ENCODE data around the gene KCNG2.

Gene KCNG2

DNA sequence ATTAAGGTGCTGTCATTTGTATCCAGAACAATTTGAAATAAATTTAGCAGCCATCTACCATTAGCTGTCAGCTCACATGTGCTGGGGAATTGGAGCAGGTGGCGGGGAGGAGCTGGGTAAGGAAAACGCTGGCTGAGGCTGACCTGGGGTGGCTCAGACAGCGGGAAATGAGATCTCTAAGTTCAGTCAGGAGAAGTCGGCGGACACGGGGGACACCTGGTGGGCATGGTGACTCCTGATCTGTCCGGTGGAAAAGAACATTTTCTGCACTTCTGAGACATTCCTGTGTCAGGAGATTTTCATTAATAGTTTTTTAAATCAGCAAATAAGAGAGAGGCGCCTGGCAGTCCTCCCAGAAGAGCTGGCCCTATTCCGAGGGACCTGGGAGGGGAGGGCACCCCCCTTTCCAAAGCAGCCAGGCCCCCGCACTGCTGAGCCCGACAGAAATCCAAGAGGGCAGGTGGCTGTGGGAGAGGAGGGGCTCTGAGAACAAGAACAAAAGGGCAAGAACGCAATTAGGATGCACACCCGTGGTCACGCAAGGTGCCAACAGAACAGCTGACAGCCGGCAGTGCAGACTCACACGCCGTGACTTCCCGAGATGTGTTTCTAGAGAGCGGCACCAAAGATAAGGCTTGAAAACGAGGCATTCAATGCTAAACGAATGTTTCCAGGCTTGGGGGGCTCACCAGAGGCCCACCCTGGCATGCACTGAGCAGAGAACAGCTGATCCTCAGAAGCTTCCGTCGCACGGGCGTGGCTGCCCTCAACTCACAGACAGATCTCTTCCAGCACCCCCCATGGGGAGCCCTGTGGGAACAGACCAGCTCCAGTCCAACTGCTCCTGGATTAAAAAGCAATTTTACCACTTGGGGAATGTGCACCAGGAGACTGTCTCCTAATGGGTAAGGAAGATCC lies 127.3 kb downstream of the KCNG2 start:
- DNase-seq (ENCODE audit: low spot score) = no peak

- DNase-seq (ENCODE audit: low spot score) = no peak
Measured at GRCh38 chr18:79926306-79926705, 128.6 kb downstream of the KCNG2 start.

GRCh38 chr18:79926715-79927606 lies 129.2 kb downstream of the KCNG2 start:
- DNase-seq (ENCODE audit: low spot score) = no peak

GRCh38 chr18:79927607-79928562 lies 130.1 kb downstream of the KCNG2 start:
- no peak for DNase-seq (ENCODE audit: low spot score)

DNA sequence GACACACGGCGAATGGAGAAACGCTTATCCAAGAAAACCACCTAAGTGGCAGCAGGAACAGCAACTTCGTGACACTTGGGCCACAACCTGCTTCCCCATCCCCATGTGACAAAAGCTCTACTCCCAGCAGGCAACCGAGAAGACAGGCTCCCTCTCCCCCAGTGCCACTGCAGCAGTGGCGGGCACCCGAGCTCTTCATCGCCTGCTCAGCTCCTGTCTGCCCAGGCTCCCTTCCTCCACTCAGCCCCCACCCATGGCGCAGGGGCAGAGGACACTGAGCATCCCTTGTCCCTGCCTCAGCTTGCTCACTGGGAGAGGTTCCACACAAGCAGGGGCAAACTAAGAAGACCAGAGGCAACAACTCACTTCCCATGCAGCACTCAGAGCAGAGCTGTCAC lies 130.8 kb downstream of the KCNG2 start:
- DNase-seq (ENCODE audit: low spot score) = no peak

- no peak for DNase-seq (ENCODE audit: low spot score)
Measured at GRCh38 chr18:79930020-79930642, 132.4 kb downstream of the KCNG2 start.

GRCh38 chr18:79931475-79931874 lies 133.7 kb downstream of the KCNG2 start:
- no peak for DNase-seq (ENCODE audit: low spot score)

GRCh38 chr18:79932907-79933306 lies 135.2 kb downstream of the KCNG2 start:
- DNase-seq (ENCODE audit: low spot score) = no peak

GRCh38 chr18:79933765-79934164 lies 136.0 kb downstream of the KCNG2 start:
- DNase-seq (ENCODE audit: low spot score) = peak; percentile 62

DNA sequence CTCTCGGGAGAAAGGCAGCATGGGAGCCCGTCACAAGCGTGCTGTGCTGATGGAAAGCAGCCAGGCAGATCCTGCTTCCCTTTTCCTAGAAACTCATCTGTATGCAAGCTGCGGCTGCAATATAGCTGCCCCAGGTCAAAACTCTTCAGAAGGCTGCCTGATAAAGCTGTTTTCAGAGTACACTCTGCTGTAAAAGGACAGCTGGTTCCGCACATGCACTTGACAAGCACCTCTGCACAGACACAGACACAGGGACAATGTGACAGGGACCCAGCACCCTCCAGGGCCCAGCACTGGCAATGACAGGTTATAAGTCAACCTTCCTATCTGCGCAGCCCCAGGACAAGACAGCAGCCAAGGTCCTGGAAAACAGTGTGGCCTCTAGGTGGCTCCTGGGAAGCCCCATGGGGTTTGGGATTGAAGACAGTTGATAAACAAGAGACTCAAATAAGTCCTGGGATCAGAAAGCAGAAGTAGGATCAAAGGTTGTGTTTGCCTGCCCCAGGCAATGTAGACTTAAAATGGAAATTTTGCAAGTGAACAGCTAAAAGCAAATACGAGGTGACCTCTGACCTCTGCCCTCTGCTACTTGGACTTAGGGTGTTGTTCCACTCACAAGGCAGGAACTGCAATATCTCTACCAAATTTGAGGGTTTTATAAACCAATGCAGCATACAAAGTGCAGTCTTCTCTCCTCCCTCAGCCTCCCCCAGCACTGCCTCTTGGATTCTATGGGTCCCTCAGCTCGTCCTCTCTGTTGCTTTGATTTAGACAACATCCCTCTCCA lies 136.8 kb downstream of the KCNG2 start:
- DNase-seq (ENCODE audit: low spot score) = no peak

- DNase-seq (ENCODE audit: low spot score) = no peak
Measured at GRCh38 chr18:79935098-79935480, 137.4 kb downstream of the KCNG2 start.

DNA sequence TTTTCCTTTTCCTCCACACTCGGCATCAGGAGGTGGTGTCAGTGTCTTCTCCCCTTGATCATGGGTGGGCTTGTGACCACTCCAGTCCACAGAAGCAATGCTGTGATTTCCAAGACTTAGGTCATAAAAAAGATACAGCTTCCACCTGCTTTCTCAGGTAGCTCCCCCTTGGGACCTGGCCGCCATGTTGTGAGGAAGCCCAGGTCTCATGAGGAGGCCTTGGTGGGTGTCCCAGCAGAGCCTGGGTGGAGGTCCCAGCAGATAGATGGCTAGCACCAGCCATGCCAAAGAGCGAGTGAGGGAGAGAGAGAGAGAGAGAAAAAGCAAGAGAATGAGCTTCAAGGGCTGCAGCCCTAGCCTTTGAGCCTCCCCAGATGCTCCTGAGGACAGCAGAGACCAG lies 137.8 kb downstream of the KCNG2 start:
- DNase-seq (ENCODE audit: low spot score) = no peak

DNA sequence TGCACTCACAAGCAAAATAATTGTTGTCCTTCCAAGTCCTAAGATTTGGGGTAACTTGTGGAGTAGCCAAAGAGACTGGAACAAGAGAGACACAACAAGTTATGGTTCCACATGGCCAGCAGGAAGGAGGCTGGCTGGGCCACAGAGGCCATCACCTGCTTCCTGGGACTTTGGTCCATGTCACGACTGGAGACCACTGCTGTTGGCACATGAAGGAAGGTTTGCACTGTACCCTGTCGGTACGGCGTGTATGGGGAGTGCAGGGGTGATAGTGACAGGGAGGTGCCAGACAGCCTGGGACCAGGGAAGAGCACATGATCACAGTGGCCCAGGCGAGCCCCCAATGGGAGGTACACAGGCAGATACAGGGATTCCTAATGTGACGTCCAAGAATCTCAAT lies 138.2 kb downstream of the KCNG2 start:
- no peak for DNase-seq (ENCODE audit: low spot score)

DNA sequence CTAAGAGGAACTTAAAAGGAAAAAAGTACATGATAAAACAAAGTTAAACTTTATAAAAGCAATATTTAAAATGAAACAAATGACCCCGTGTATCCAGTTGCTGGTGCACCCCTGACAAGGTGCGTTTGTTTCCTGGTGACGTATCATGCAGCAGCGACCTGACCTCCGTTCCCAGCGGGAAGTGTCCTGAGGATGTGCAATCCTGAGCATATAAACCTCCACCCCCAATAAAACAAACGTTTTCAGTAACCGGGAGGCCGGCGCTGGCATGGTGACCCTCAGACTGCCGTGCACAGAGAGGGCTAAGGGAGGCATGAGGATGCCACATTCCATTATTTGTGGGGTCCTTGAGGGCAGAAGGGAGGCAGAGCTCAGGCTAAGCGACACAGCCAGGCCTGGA lies 138.9 kb downstream of the KCNG2 start:
- no peak for DNase-seq (ENCODE audit: low spot score)

- no peak for DNase-seq (ENCODE audit: low spot score)
Measured at GRCh38 chr18:79937103-79937860, 139.5 kb downstream of the KCNG2 start.

DNA sequence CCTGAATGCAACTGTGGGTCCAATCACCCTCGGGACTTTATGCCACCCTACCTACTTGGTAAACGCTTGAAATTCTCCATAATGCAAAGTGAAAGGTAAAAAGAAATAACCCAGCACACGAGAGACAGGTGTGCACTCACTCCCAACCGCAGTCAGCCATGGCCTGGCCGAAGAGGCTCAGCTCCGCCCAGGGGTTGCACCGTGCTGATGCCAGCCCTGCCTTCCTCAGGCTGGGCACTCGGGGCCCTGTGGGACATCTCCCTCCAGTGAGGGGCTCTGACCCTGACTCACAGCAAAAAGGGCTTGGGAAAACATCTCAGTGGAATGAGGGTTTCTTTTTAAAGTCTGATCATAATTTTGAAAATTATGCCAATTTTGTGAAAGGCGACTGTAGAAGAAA lies 140.5 kb downstream of the KCNG2 start:
- DNase-seq (ENCODE audit: low spot score) = no peak

GRCh38 chr18:79939096-79939495 lies 141.4 kb downstream of the KCNG2 start:
- no peak for DNase-seq (ENCODE audit: low spot score)

DNA sequence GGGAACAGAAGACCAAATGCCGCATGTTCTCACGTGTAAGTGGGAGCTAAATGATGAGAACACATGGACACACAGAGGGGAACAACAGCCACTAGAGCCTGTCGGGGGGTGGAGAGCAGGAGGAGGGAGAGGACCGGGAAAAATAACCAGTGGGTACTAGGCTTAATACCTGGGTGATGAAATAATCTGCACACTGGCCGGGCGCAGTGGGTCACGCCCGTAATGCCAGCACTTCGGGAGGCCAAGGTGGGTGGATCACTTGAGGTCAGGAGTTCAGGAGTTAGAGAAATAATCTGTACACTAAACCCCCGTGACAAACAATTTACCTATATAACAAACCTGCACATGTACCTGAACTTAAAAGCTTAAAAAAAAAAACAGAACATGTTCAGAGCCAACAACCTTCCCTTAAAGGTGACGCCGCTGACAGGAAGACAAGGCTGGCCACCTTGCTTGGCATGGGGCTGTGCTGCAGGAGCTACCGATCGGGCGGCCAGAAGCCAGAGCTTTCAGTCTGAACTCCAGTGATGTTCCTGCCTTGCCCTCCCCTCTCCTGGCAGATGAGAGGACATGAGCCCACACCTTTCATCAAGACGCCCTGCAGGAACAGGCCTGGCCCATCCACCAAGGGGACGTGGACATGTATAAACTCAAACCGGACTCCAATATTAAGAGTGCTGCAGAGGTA lies 142.5 kb downstream of the KCNG2 start:
- no peak for DNase-seq (ENCODE audit: low spot score)

- DNase-seq (ENCODE audit: low spot score) = no peak
Measured at GRCh38 chr18:79940814-79941472, 143.2 kb downstream of the KCNG2 start.

Data from GM03348 (cell line).